K562 (cell line): ENCODE results near the gene NOPCHAP1. TPM values are rescaled to one million over a fixed set of nuclear protein-coding genes. Genes with fewer than 3 reads are reported as not detected.

Experiments
- ATAC-seq: fragments of 200-7000 bp; cut with Tn5 transposase; 3 replicates; pipeline ENCODE4 v1.9.1; 2020; ENCODE audit warnings: moderate library complexity
- BruUV-seq: library from RNA; stranded (reverse); fragments of 400-500 nt; replicated peaks from 2 replicates; lab custom pipeline; 2021; lab: Mats Ljungman, UMichigan
- CTCF ChIA-PET: fragments of 300-600 bp; formaldehyde crosslinking; extraction: SDS; loops from one replicate; lab custom pipeline; 2021; ENCODE audit warnings: low intra/inter-chr PET ratio; lab: Yijun Ruan, JAX
- POLR2A ChIA-PET: fragments of 300-600, 350-650 bp; sonication (Branson Sonifier 250); formaldehyde crosslinking; extraction: SDS; loops from one replicate; lab custom pipeline; 2021; ENCODE audit warnings: antibody characterized with exemption, inconsistent platforms; lab: Yijun Ruan, JAX
- DNase-seq, 4 experiments: peaks; one replicate each; pipeline versions ENCODE4 v3.0.0 to v3.0.0-alpha.2; 2011 to 2018; ENCODE audit warnings: low spot score in 3 of 4, mixed read lengths in 3 of 4; ENCODE audit errors: extremely low read depth in 1 of 4
- FAIRE-seq: peaks from 2 replicates; lab custom pipeline; 2011; peaks lifted over from hg19 to GRCh38; lab: Jason Lieb, UNC
- H2AFZ ChIP-seq: 2 replicates; pipeline ENCODE4 v1.6.0; 2011; ENCODE audit warnings: low read depth, low read length, control low read depth, inconsistent platforms
- H3K27ac ChIP-seq: fragments of 200-600 bp; 3 replicates; pipeline ENCODE4 v1.8.0; 2011; ENCODE audit warnings: low read depth, mild to moderate bottlenecking, control low read depth, inconsistent platforms, low read length, moderate library complexity, mixed read lengths; ENCODE audit errors: extremely low read depth
- H3K27me3 ChIP-seq, 2 experiments: fragments of 300-600 bp in 1 of 2; 2 replicates in 1 of 2; 3 replicates in 1 of 2; pipeline versions ENCODE4 v1.6.0 to v1.8.0; 2011; ENCODE audit warnings: inconsistent platforms in 2 of 2, low read length in 2 of 2, mild to moderate bottlenecking in 1 of 2, mixed read lengths in 1 of 2, moderate library complexity in 1 of 2; ENCODE audit not compliant: control insufficient read depth in 2 of 2, insufficient read depth in 2 of 2
- H3K36me3 ChIP-seq: fragments of 300-600 bp; 3 replicates; pipeline ENCODE4 v1.8.0; 2011; ENCODE audit warnings: mild to moderate bottlenecking, low read length, inconsistent platforms; ENCODE audit not compliant: control insufficient read depth, insufficient read depth
- H3K4me1 ChIP-seq, 2 experiments: fragments of 200-600 bp in 1 of 2; replicated peaks in 1 of 2; 2 replicates in 1 of 2; 3 replicates in 1 of 2; pipeline versions ENCODE4 v1.5.1 to v1.8.0; 2011; ENCODE audit warnings: inconsistent platforms in 2 of 2, low read length in 2 of 2, mild to moderate bottlenecking in 1 of 2, mixed read lengths in 1 of 2, moderate library complexity in 1 of 2; ENCODE audit not compliant: control insufficient read depth in 2 of 2, insufficient read depth in 2 of 2
- H3K4me2 ChIP-seq: 2 replicates; pipeline ENCODE4 v1.6.1; 2011; ENCODE audit warnings: low read length, control low read depth, inconsistent platforms, mixed read lengths; ENCODE audit not compliant: insufficient read depth
- H3K4me3 ChIP-seq: fragments of 200-600 bp; sonication (generic), shearing (Covaris generic); 2 replicates; pipeline ENCODE4 v1.5.1; 2016; ENCODE audit warnings: control low read depth, inconsistent platforms
- H3K79me2 ChIP-seq: fragments of 200-600 bp; 3 replicates; pipeline ENCODE4 v1.8.0; 2011; ENCODE audit warnings: low read length, inconsistent platforms; ENCODE audit not compliant: control insufficient read depth, insufficient read depth
- H3K9ac ChIP-seq, 2 experiments: 2 replicates each; pipeline versions ENCODE4 v1.6.0 to v1.6.1; 2011; ENCODE audit warnings: low read depth in 2 of 2, low read length in 2 of 2, control low read depth in 1 of 2, inconsistent platforms in 1 of 2, mild to moderate bottlenecking in 1 of 2, mixed read lengths in 1 of 2; ENCODE audit not compliant: insufficient read depth in 1 of 2
- H3K9me1 ChIP-seq: one replicate; pipeline ENCODE4 v1.6.0; 2011; ENCODE audit warnings: inconsistent platforms, mild to moderate bottlenecking, low read length, moderate library complexity; ENCODE audit not compliant: control insufficient read depth, insufficient read depth
- H3K9me3 ChIP-seq: replicated peaks from 2 replicates; pipeline ENCODE4 v1.5.1; 2011; ENCODE audit warnings: low read depth, low read length, inconsistent platforms; ENCODE audit not compliant: control insufficient read depth, insufficient read depth
- H4K20me1 ChIP-seq: replicated peaks from 2 replicates; pipeline ENCODE4 v1.6.1; 2011; ENCODE audit warnings: low read length, inconsistent platforms, mixed read lengths; ENCODE audit not compliant: control insufficient read depth, insufficient read depth
- CTCF ChIP-seq, 3 experiments: IDR thresholded peaks in 2 of 3; conservative IDR thresholded peaks in 1 of 3; 2 replicates each; pipeline ENCODE4 v1.5.1; 2011 to 2012; ENCODE audit warnings: low read length in 3 of 3, mild to moderate bottlenecking in 3 of 3, control low read depth in 2 of 3, improper control_type of control experiment in 1 of 3, inconsistent platforms in 1 of 3, low read depth in 1 of 3, mixed read lengths in 1 of 3, moderate library complexity in 1 of 3; ENCODE audit not compliant: insufficient read depth in 2 of 3
- ESRRA ChIP-seq: fragments of 450-650 bp; IDR thresholded peaks from 2 replicates; pipeline ENCODE4 v1.6.1; 2014; ENCODE audit warnings: low read depth, mild to moderate bottlenecking, moderate library complexity, borderline replicate concordance
- PHTF2 ChIP-seq: fragments of 250-450 bp; sonication (Bioruptor Pico); IDR thresholded peaks from 2 replicates; pipeline ENCODE4 v1.5.0; 2021; ENCODE audit warnings: mild to moderate bottlenecking
- PPARD ChIP-seq: fragments of 250-450 bp; sonication (Bioruptor Pico); IDR thresholded peaks from 2 replicates; pipeline ENCODE4 v1.8.0; 2022; ENCODE audit warnings: inconsistent platforms, mild to moderate bottlenecking, moderate library complexity
- RAD21 ChIP-seq, 2 experiments: fragments of 250-450 bp in 1 of 2; fragments of 450-650 bp in 1 of 2; sonication (Bioruptor Pico) in 1 of 2; formaldehyde crosslinking in 1 of 2; IDR thresholded peaks in 1 of 2; conservative IDR thresholded peaks in 1 of 2; 2 replicates each; pipeline versions ENCODE4 v1.4.0 to v1.8.0; 2020 to 2022; ENCODE audit warnings: mild to moderate bottlenecking in 2 of 2, moderate library complexity in 1 of 2
- SOX6 ChIP-seq: fragments of 450-650 bp; IDR thresholded peaks from 2 replicates; pipeline ENCODE4 v1.6.1; 2014; ENCODE audit warnings: mild to moderate bottlenecking
- ZBTB12 ChIP-seq: fragments of 250-450 bp; sonication (Bioruptor Pico); IDR thresholded peaks from 2 replicates; pipeline ENCODE4 v1.4.0; 2020
- ZNF124 ChIP-seq: sonication (generic); formaldehyde crosslinking; IDR thresholded peaks from 2 replicates; pipeline ENCODE4 v1.8.1; 2022; ENCODE audit warnings: missing genetic modification reagents
- WGBS: fragments of 100-300 bp; shearing (Covaris generic); methylation state at CpG from one replicate; pipeline ENCODE4 v1.1.6; 2016; ENCODE audit warnings: low coverage, mixed read lengths; ENCODE audit not compliant: insufficient coverage; ENCODE audit errors: missing lambda C conversion rate; 5-methylcytosine and 5-hydroxymethylcytosine counted together
- in situ Hi-C: fragments of 300-500 bp; cut with MboI; formaldehyde crosslinking; loops from 4 replicates; pipeline ENCODE4 v1.15.0; 2018; ENCODE audit warnings: inconsistent platforms, mixed read lengths
- intact Hi-C: fragments of 100-400 bp; cut with micrococcal nuclease; formaldehyde crosslinking; loops from 2 replicates; pipeline ENCODE4 v1.14.2; 2022
- polyA plus RNA-seq, 8 experiments: library from polyadenylated mRNA; depleted of rRNA in 4 of 8; stranded (reverse) in 5 of 8; unstranded in 3 of 8; fragments of >200 nt; fragmentation: Nextera tagmentation in 2 of 8; fragmentation: Illumina TruSeq in 1 of 8; extraction: Ambion mirVana in 2 of 8; extraction: Trizol in 1 of 8; gene quantifications; 2 replicates each; pipeline versions ENCODE4 v1.2.1 to v1.2.3, GENCODE V29; 2011 to 2014; ENCODE audit warnings: inconsistent platforms in 1 of 8, missing spikeins in 1 of 8
- total RNA-seq, 7 experiments: library from RNA; depleted of rRNA in 6 of 7; stranded (reverse); fragments of >200 nt in 6 of 7; fragmentation: Illumina TruSeq in 2 of 7; extraction: Trizol in 2 of 7; gene quantifications; 2 replicates each; pipeline versions ENCODE4 v1.2.1 to v1.2.3, GENCODE V29; 2011 to 2021; ENCODE audit warnings: low replicate concordance in 1 of 7

Gene NOPCHAP1
- total and polyA plus RNA-seq, 9 of the 15 experiments (the other 6 are each of a cell fraction or from before 2014, with no cell fraction given) = 19.4 to 108 (median 33.4) TPM

- TF ChIP-seq PHTF2 (CRISPR knock-in tag) (no peak), ZBTB12 (CRISPR knock-in tag) (no peak), SOX6 (no peak), ZNF124 (CRISPR knock-in tag) (no peak)
These were observed 10.4 kb upstream of the NOPCHAP1 start (continued) for GRCh38 chr12:104975587-104976343.

- H3K27me3 ChIP-seq = peaks cover 2 to 7% of the 10 kb centered on the region in 2 experiments; a peak in 1 of 5 replicates
- H3K79me2 ChIP-seq = no peaks in the 10 kb centered on the region
- in situ Hi-C loops = no loop called here
- H3K4me3 ChIP-seq = no peak overlapping the region
- H3K9me3 ChIP-seq = no peaks in the 10 kb centered on the region
- H3K4me1 ChIP-seq = peaks cover 0 to 3% of the 10 kb centered on the region in 2 experiments; a peak in 1 of 5 replicates
- intact Hi-C loops = no loop called here
- DNase-seq (peak in 1 of 4 experiments; percentile 19), ATAC-seq (no peak), FAIRE-seq (no peak)
- CTCF ChIA-PET = no interaction called here
- no peak overlapping the region for H3K9ac ChIP-seq
- H3K36me3 ChIP-seq = no peaks in the 10 kb centered on the region
- H2AFZ ChIP-seq = no peak overlapping the region
- H3K4me2 ChIP-seq = no peak overlapping the region
- BruUV-seq = no TSS peak
- H4K20me1 ChIP-seq = no peaks in the 10 kb centered on the region
- no peak for TF ChIP-seq PPARD (CRISPR knock-in tag)
- peak; percentile 28 to 50 (median 45); a peak in 3 of 6 replicates for TF ChIP-seq CTCF (IDR thresholded peaks at IDR 0.05 in 2 of 3, conservative IDR thresholded peaks at IDR 0.05 in 1 of 3; ENCODE audit: insufficient read depth in 2 of 3, low read depth in 1 of 3, low read length in 3 of 3)
- TF ChIP-seq ESRRA = peak; percentile 60
- peak in 1 of 2 experiments; percentile 33; a peak in 1 of 4 replicates for TF ChIP-seq RAD21 (CRISPR knock-in tag; conservative IDR thresholded peaks at IDR 0.05 in 1 of 2, IDR thresholded peaks at IDR 0.05 in 1 of 2)
- 12% methylated on average over 8 of the region's 8 CpGs for WGBS
- no peaks in the 10 kb centered on the region for H3K9me1 ChIP-seq
- POLR2A ChIA-PET = interaction anchor here (0.8 to 1.8 kb wide), 2 partner anchors 18 to 430 kb away, joined by 3 to 5 read pairs; no protein-coding TSS in a partner anchor
- no peak overlapping the region for H3K27ac ChIP-seq
These were observed 9.4 kb upstream of the NOPCHAP1 start for GRCh38 chr12:104976703-104977102.
